Naive B cell (primary cell): Measurements from ENCODE around the gene IMMP2L. TPM values are rescaled to one million over a fixed set of nuclear protein-coding genes. Genes with fewer than 3 reads are reported as not detected.
"Not testable (repeated sequence)": the region's sequence is repeated elsewhere in the genome, so short reads cannot be mapped to it uniquely, and the experiment has no call there.

Experiments
- ATAC-seq, 2 donors: fragments of 150-1000 bp; cut with Tn5 transposase; 2 replicates each; pipeline ENCODE4 v1.10.0; 2021; ENCODE audit warnings: low read depth in 2 of 2, mild to moderate bottlenecking in 2 of 2, moderate library complexity in 2 of 2
- DNase-seq: peaks from one replicate; pipeline ENCODE4 v3.0.0; 2022
- H3K27ac Mint-ChIP-seq, 6 donors: one replicate each; pipeline ENCODE4 v1.8.0; 2020 to 2022; ENCODE audit warnings: mild to moderate bottlenecking in 6 of 6, mixed read lengths in 6 of 6, moderate library complexity in 5 of 6, inconsistent platforms in 2 of 6
- H3K27me3 Mint-ChIP-seq, 3 donors: one replicate each; pipeline ENCODE4 v1.8.0; 2021 to 2022; ENCODE audit warnings: mixed read lengths in 3 of 3, mild to moderate bottlenecking in 1 of 3
- H3K36me3 Mint-ChIP-seq, 2 donors: one replicate each; pipeline ENCODE4 v1.8.0; 2020 to 2022; ENCODE audit warnings: mixed read lengths in 2 of 2, inconsistent platforms in 1 of 2, mild to moderate bottlenecking in 1 of 2
- H3K4me1 Mint-ChIP-seq, 3 donors: one replicate each; pipeline ENCODE4 v1.8.0; 2020 to 2022; ENCODE audit warnings: mixed read lengths in 3 of 3, inconsistent platforms in 1 of 3, mild to moderate bottlenecking in 1 of 3, moderate library complexity in 1 of 3
- H3K4me3 Mint-ChIP-seq, 8 donors: one replicate each; pipeline ENCODE4 v1.8.0; 2020 to 2022; ENCODE audit warnings: mild to moderate bottlenecking in 8 of 8, mixed read lengths in 8 of 8, moderate library complexity in 8 of 8, inconsistent platforms in 2 of 8
- H3K9me3 Mint-ChIP-seq, 7 donors: one replicate each; pipeline ENCODE4 v1.8.0; 2020 to 2022; ENCODE audit warnings: mixed read lengths in 7 of 7, mild to moderate bottlenecking in 5 of 7, inconsistent platforms in 2 of 7, moderate library complexity in 1 of 7
- polyA plus RNA-seq, 6 donors: library from polyadenylated mRNA; unstranded; fragments of 300-500 nt; fragmentation: Illumina TruSeq; gene quantifications; one replicate each; pipeline ENCODE4 v1.2.3, GENCODE V29; 2021; ENCODE audit warnings: low read depth in 6 of 6

Gene IMMP2L
- polyA plus RNA-seq, 6 donors from 2014 or later, result 14.9 to 34.0 (median 25.9) TPM

DNA sequence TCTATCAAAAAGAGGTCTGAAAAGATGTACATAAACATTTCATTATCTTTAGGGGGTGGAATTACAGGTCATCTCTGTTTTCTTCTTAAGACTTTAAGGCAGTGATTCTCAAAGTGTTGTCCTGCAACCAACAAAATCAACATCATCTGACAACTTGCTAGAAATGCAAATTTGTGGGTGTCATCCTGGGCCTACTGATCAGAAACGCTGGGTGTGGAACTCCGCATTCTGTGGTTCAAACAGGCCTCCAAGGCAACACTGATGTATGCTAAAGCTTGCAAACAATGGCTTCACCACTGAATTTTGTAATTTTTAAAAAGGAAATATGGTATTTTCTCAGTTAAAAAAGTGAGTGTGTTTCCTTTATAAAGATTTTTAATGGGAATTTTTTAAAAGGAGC is 873.4 kb downstream of the IMMP2L start:
- H3K36me3 Mint-ChIP-seq, result no peaks in the 10 kb centered on the region
- ATAC-seq (no peak), DNase-seq (no peak)
- H3K9me3 Mint-ChIP-seq, result peaks cover 0 to 12% (median 1%) of the 10 kb centered on the region in 7 donors
- H3K4me3 Mint-ChIP-seq, result no peak overlapping the region
- no peaks in the 10 kb centered on the region for H3K27me3 Mint-ChIP-seq
- H3K27ac Mint-ChIP-seq, result no peak overlapping the region
- no peaks in the 10 kb centered on the region for H3K4me1 Mint-ChIP-seq

DNA sequence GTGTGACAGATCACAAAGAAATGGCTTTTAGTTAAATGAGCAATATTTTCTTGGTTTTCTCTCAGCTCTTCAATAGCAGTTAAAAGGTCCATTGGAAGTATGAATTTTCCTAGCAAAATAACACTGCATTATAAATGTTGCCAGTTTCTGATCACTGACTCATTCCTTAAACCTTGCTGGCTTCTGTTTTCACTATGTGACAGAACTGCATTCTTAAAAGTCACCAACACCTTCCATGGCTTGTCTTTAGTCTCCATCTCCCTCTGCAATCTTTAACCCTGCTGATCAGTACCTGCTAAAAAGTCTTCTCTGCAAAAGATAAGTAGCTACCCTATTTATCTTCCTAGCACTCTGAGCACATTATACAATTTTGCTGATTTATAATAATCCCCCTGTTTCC is 876.4 kb downstream of the IMMP2L start:
- ATAC-seq (no peak), DNase-seq (no peak)
- no peaks in the 10 kb centered on the region for H3K4me1 Mint-ChIP-seq
- H3K36me3 Mint-ChIP-seq, result no peaks in the 10 kb centered on the region
- no peaks in the 10 kb centered on the region for H3K27me3 Mint-ChIP-seq
- H3K27ac Mint-ChIP-seq, result no peak overlapping the region
- no peak overlapping the region for H3K4me3 Mint-ChIP-seq
- no peaks in the 10 kb centered on the region for H3K9me3 Mint-ChIP-seq

DNA sequence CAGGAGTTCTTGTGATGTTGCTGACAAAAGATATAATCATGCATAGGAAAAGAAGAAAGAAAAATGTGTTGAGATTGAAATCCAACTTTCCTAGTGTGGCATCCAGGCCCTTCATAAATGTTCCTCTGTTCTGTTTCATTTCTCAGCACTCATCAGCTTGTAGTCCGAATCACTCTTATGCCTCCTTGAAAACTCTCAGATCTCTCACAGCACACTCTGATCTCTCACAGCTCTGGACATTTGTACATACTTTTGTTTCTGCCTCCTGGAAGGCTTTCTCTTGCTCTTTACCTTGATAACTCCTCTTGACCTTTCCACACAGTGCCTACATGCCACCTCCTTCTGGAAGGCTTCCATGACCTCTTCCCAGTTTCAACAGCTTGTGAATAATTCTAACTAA is 880.4 kb downstream of the IMMP2L start:
- H3K9me3 Mint-ChIP-seq, result peaks cover 0 to 2% (median 0%) of the 10 kb centered on the region in 7 donors
- peak overlapping the region in 1 of 6 donors; percentile 3 for H3K27ac Mint-ChIP-seq
- H3K36me3 Mint-ChIP-seq, result no peaks in the 10 kb centered on the region
- ATAC-seq, result no peak
- no peak overlapping the region for H3K4me3 Mint-ChIP-seq
- H3K27me3 Mint-ChIP-seq, result no peaks in the 10 kb centered on the region
- no peak for DNase-seq
- no peaks in the 10 kb centered on the region for H3K4me1 Mint-ChIP-seq

DNA sequence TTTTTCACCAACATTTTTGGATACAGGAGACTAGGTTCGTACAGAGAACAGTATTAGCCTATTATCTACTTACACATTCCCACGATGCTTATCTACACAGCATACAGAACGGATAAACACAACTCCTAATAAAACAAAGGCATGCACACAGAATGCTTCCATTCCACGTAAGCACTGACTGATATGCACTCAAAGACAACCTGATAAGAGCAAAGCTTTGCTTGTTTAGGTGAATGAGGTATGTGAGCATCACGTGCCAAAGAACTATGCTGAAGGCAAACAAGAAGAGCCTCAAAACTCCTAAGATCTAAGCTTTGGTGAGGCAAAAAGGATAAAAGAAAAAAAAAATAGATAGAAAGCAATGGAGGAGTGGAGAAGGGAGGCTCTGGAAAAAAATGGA is 884.9 kb downstream of the IMMP2L start:
- Mint-ChIP-seq H3K27ac (peak overlapping the region in 1 of 6 donors; percentile 75), H3K9me3 (peaks cover 9 to 35% (median 22%) of the 10 kb centered on the region in 7 donors), H3K27me3 (no peaks in the 10 kb centered on the region), H3K36me3 (peaks cover 16 to 27% of the 10 kb centered on the region in 2 donors), H3K4me1 (no peaks in the 10 kb centered on the region), H3K4me3 (no peak overlapping the region)
- no peak for ATAC-seq
- DNase-seq, result no peak

DNA sequence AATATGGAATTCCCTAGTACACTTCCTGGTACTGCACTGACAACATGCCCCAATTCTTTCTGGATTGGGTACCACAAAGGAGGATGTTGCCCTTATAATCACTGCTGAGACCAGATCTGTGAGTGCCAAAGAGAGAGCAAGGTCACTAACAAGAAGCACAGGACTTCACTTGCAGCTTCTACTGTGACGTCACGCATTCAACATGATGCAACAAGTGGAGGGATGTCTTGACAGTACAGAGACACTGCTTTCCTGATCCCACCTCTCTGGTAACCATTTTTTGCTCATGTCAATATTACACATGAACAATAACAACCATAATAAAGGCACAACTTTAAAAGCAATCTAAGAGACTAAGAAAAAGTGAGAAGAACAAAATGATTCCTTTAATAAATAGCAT is 885.5 kb downstream of the IMMP2L start:
- Mint-ChIP-seq H3K4me3 (no peak overlapping the region), H3K27me3 (no peaks in the 10 kb centered on the region), H3K36me3 (peaks cover 19 to 33% of the 10 kb centered on the region in 2 donors), H3K9me3 (peaks cover 9 to 41% (median 28%) of the 10 kb centered on the region in 7 donors), H3K4me1 (no peaks in the 10 kb centered on the region), H3K27ac (no peak overlapping the region)
- DNase-seq, result no peak
- no peak for ATAC-seq

DNA sequence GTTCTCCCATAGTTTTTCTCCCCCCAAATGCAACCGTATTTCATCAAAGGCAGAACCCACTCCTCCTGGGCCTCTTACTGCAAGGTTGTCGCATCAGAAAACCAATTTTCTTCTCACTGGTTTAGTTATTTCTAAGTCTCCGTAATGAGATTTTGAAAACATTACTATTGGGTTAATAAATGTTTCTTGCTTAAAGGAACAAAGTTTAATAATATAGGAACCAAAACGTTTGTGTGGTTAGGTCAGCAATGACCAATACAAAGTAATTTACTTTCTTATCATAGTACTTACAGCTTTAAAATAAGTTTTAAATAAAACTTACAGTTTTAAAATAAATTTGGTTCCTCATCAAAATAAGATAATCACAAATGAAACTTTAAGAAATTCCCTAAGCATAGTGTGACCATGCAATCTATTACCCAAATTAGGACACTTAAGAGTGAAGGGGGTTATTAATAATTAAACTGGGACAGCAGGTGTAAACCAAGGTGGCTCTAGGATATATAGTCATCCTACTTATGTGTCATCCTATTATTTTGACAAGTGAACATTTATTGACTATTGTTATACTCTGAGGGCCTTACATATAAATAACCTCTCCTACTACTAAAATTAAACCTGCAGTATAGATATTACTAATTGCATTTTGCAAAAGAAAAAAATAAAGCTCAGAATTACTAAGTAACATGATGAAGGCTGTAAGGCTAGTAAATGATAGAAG is 886.7 kb downstream of the IMMP2L start:
- H3K27me3 Mint-ChIP-seq, result no peaks in the 10 kb centered on the region

DNA sequence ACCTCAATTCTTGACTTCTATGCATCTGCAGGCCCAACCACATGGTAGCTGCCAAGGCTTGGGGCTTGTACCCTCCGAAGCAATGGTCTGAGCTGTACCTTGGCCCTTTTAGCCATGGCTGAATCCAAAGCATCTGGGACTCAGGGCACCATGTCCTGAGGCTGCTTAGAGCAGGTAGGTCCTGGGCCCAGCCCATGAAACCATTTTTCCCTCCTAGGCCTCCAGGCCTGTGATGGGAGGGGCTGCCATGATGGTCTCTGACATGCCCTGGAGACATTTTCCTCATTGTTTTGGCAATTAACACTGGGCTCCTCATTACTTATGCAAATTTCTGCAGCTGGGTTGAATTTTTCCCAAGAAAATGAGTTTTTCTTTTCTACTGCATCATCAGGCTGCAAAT is 889.1 kb downstream of the IMMP2L start:
- Mint-ChIP-seq H3K27me3 (no peaks in the 10 kb centered on the region), H3K27ac (no peak overlapping the region), H3K4me1 (no peaks in the 10 kb centered on the region), H3K4me3 (no peak overlapping the region), H3K36me3 (peaks cover 19 to 33% of the 10 kb centered on the region in 2 donors), H3K9me3 (peaks cover 14 to 49% (median 28%) of the 10 kb centered on the region in 7 donors)
- DNase-seq, result no peak
- no peak for ATAC-seq

More for the DNA sequence above, 886.7 kb downstream of the IMMP2L start:
- no peak for ATAC-seq
- Mint-ChIP-seq H3K9me3 (peaks cover 12 to 45% (median 28%) of the 10 kb centered on the region in 7 donors), H3K36me3 (peaks cover 19 to 33% of the 10 kb centered on the region in 2 donors), H3K27ac (no peak overlapping the region), H3K4me1 (no peaks in the 10 kb centered on the region), H3K4me3 (no peak overlapping the region)
- no peak for DNase-seq

DNA sequence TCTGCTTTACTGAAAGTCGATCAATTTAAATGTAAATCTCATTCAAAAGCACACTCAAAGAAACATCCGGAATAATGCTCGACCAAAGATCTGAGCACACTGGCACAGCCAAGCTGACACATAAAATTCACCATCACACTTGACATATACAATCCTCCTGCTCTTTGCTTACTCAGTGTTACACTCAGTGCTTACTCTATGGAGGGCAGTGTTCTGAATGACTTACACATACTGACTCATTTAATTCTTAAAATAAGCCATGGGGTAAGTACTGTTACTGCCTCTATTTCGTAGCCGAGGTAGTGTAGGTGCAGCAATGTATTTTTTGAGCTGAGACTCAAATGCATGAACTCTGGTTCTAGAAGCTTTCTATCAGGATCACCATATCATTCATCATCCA is 892.9 kb downstream of the IMMP2L start:
- DNase-seq, result no peak
- Mint-ChIP-seq H3K9me3 (peaks cover 14 to 54% (median 36%) of the 10 kb centered on the region in 7 donors), H3K4me3 (no peak overlapping the region), H3K36me3 (peaks cover 15 to 40% of the 10 kb centered on the region in 2 donors), H3K4me1 (no peaks in the 10 kb centered on the region), H3K27ac (no peak overlapping the region), H3K27me3 (no peaks in the 10 kb centered on the region)
- no peak for ATAC-seq

DNA sequence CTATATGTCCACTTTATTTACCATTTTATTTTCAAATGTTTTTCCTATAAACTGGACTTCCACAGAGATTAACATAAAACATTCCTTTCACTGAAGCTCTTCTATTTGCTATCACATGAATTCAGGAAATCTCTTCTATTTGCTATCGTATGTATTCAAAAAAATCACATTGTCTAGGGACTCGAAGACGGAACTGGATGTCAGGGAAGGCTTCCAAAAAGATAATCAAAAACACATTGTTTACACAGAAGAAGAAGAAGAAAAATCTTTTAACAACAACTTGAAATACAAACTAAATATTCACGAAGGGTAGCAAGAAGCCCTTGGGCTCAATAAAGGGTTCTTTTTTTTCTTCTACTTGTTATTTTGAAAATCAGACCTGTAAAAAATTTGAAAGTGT is 897.5 kb downstream of the IMMP2L start:
- H3K9me3 Mint-ChIP-seq, result peaks cover 15 to 52% (median 34%) of the 10 kb centered on the region in 7 donors
- ATAC-seq, result no peak

DNA sequence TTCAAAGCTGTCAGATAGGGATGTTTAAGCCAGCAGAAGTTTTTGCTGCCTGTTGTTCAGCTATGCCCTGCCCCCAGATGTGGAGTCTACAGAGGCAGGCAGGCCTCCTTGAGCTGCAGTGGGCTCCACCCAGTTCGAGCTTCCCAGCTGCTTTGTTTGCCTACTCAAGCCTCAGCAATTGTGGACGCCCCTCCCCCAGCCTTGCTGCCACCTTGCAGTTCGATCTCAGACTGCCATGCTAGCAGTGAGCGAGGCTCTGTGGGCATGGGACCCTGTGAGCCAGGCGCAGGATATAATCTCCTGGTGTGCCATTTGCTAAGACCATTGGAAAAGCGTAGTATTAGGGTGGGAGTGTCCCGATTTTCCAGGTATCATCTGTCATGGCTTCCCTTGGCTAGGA is 901.7 kb downstream of the IMMP2L start:
- not testable (repeated sequence) for DNase-seq, H3K27me3 Mint-ChIP-seq, ATAC-seq, H3K4me1 Mint-ChIP-seq, H3K4me3 Mint-ChIP-seq, H3K27ac Mint-ChIP-seq
- Mint-ChIP-seq H3K9me3 (peaks cover 22 to 76% (median 67%) of the 10 kb centered on the region in 7 donors), H3K36me3 (peaks cover 5 to 37% of the 10 kb centered on the region in 2 donors)

More for the DNA sequence above, 897.5 kb downstream of the IMMP2L start:
- Mint-ChIP-seq H3K27ac (no peak overlapping the region), H3K36me3 (peaks cover 5 to 44% of the 10 kb centered on the region in 2 donors), H3K27me3 (no peaks in the 10 kb centered on the region), H3K4me3 (no peak overlapping the region), H3K4me1 (no peaks in the 10 kb centered on the region)
- no peak for DNase-seq

DNA sequence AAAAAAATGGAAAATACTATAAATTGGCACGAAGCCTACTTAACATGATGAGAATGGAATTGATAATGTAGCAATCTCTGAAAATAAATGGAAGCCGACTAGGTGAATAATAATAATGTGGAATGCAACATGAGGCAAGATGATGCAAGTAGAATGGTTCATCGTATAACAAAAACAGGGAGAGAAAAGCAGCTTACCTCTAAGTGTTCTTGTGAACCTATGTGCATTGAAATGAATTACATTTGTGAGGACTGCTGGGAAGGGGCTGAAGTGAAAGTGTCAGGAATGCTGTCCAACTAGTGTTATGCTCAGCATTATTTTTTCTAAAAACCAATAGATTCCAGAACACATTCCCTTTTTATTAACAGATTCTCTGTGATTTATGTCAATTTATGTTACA is 912.0 kb downstream of the IMMP2L start:
- ATAC-seq (no peak), DNase-seq (no peak)
- Mint-ChIP-seq H3K4me1 (no peaks in the 10 kb centered on the region), H3K36me3 (no peaks in the 10 kb centered on the region), H3K9me3 (peaks cover 1 to 17% (median 8%) of the 10 kb centered on the region in 7 donors), H3K27ac (no peak overlapping the region), H3K27me3 (no peaks in the 10 kb centered on the region), H3K4me3 (no peak overlapping the region)

DNA sequence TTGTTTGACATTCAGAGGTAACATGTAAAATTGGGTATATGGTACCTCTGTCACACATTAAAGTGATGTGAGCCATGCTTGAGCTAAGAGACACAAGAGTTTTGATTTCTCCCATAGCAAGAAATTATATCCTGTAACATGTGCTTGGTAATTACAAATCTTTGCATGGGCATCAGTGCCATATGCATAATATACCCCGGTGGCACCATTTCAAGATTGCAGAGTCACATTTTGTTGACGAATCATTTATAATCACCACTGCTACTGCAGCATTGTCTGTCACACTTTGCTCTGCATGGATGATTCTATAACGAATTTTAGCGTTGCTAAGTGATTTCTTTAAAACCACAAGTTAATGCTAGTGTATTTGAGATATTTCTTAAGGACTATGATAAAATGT is 915.0 kb downstream of the IMMP2L start:
- Mint-ChIP-seq H3K4me1 (no peaks in the 10 kb centered on the region), H3K27me3 (no peaks in the 10 kb centered on the region), H3K4me3 (no peak overlapping the region), H3K27ac (no peak overlapping the region), H3K9me3 (peaks cover 0 to 4% (median 0%) of the 10 kb centered on the region in 7 donors), H3K36me3 (no peaks in the 10 kb centered on the region)
- DNase-seq (no peak), ATAC-seq (no peak)

DNA sequence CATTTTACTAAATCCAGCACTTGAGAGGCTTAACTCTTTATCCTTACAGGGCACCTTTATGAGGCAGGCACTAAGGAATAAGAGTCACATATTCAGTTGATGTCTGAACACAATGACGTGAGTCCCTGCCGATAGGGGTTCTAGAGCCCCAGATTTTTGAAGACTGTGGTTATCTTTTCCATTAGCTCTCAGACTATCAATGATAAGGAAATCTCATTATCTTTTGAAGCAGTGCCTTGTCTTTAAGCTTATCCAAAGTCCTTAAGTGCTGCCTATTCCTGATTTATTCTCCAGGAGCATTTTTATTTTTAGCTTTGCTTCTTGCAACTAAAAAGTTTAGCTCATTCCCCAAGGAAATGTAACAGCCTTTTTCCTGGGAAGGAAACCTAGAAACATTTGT is 915.5 kb downstream of the IMMP2L start:
- Mint-ChIP-seq H3K4me3 (no peak overlapping the region), H3K36me3 (no peaks in the 10 kb centered on the region)

DNA sequence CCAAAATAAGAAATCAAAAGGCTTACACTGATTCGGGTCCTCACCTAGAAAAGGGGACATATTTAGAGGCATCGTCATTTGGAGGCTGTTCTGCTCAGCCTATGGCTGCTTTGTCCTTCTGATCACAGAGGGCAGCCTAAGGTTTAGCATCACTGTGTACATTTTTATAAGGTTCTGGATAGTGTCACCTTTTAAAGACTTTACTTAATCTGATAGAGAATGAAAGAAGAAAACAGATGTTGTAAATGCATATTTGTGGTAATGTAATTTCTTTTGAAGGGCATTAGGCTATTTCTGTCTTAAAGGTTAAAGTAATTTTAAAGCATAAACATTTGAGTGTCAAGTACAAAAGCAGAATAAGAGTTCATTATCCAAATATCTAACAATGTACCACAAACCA is 916.7 kb downstream of the IMMP2L start:
- ATAC-seq (no peak), DNase-seq (no peak)
- H3K27ac Mint-ChIP-seq, result no peak overlapping the region
- H3K4me1 Mint-ChIP-seq, result no peaks in the 10 kb centered on the region
- H3K4me3 Mint-ChIP-seq, result no peak overlapping the region
- H3K9me3 Mint-ChIP-seq, result peaks cover 0 to 6% (median 0%) of the 10 kb centered on the region in 7 donors
- H3K27me3 Mint-ChIP-seq, result no peaks in the 10 kb centered on the region
- H3K36me3 Mint-ChIP-seq, result no peaks in the 10 kb centered on the region

More for the DNA sequence above, 915.5 kb downstream of the IMMP2L start:
- Mint-ChIP-seq H3K27ac (no peak overlapping the region), H3K9me3 (peaks cover 0 to 4% (median 0%) of the 10 kb centered on the region in 7 donors), H3K4me1 (no peaks in the 10 kb centered on the region), H3K27me3 (no peaks in the 10 kb centered on the region)
- no peak for DNase-seq
- ATAC-seq, result no peak
